Activated CD4-positive, alpha-beta T cell treated with anti-CD3 and anti-CD28 coated beads, Interleukin-2, amount 50 U/mL, for 48 hours (primary cell): ENCODE data around the gene NOM1.
"Not testable (repeated sequence)": the region's sequence is repeated elsewhere in the genome, so short reads cannot be mapped to it uniquely, and the experiment has no call there.

Source experiments
- DNase-seq, 2 experiments: peaks; one replicate each; pipeline ENCODE4 v3.0.0-alpha.2; 2020

NOM1 gene, protein sequence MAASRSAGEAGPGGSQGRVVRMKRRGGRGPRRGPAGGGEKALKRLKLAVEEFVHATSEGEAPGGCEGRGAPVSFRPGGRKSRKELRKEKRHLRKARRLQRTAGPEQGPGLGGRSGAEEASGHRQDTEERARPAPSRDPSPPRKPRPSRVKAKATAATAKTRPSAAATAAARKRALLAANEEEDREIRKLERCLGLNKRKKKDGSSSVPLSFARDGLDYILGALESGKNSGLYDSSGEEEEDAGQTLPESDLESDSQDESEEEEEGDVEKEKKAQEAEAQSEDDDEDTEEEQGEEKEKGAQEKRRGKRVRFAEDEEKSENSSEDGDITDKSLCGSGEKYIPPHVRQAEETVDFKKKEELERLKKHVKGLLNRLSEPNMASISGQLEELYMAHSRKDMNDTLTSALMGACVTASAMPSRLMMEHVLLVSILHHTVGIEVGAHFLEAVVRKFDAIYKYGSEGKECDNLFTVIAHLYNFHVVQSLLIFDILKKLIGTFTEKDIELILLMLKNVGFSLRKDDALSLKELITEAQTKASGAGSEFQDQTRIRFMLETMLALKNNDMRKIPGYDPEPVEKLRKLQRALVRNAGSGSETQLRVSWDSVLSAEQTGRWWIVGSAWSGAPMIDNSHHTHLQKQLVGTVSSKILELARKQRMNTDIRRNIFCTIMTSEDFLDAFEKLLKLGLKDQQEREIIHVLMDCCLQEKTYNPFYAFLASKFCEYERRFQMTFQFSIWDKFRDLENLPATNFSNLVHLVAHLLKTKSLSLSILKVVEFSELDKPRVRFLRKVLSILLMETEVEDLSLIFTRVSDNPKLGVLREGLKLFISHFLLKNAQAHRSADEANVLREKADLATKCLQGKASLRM

GRCh38 chr7:156949541-156950380 is at the start of gene NOM1:
Gene NOM1, plus strand, starts transcription at chr7:156949712. Its CDS starts 26 bp downstream, at chr7:156949738.
- DNase-seq: peak; percentile 93 to 94

GRCh38 chr7:156900093-156900492 is 49.4 kb upstream of the NOM1 start:
- DNase-seq: not testable (repeated sequence)

DNA sequence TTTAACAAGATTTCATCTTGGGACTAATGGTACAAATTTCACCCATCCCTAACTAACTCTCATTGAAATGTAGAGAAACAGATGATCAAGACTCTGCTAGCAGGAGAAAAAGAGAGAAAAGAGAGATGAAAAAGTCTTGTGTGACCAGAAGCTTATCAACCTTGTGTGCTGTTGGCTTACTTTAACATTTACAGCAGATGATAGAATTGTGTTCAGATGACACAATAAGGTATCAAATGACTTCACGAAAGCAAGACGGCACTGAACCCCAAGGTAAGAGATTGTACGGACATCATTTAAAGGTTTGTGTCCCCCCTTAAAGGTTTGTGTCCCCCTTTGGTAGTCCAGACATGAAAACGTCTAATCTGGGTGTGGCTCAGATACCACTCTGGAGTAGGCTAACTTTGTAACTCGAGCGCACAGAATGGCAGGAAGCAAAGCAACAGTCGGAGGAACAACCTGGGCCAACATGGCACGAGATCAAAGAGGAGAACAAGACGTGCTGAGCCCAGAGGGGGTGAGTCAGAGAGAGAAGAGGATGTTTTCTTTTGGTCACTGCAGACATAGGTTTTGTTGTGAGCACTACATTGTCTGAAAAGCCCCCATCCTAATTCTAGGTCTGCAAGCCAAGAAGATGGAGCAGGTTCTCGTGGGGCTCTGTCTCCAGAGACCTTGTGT is 46.1 kb upstream of the NOM1 start:
- no peak for DNase-seq

DNA sequence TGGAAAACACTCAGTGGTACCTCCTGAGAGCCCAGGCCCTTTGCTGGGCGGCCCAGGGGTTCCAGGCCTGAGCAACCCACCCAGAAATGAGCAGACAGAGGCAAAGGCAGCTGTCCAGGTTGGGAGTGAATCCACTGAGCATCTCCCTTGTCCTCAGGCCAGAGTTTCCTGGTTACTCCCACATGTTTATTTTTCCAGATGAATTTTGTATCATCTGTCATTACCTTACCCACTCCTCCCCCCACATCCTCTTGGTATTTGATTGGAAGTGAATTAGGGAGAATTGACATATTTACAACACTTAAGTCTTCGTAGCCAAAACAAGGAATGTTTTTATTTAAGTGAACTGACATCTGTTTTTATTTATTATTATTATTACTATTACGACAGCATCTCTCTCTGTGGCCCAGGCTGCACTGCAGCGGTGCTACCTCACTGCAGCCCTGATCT is 43.3 kb upstream of the NOM1 start:
- no peak for DNase-seq

DNA sequence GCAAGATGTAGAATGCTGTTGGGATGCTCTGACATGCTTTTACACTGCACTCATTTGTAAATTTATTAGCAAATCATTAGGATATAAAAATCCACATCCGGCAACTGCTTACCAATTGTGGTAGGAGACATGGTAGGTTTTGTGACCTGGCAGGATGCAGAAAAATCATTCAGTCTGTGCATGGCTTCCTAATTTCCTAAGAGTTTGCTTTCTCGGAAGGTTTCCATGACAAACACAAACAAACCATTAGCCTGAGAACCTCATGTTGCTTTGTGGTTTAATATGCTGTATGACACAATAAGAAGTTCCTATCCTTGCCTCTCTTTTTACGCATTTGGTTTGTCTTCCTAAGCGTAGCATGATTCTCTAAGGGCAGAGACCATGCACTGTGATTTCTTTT is 41.9 kb upstream of the NOM1 start:
- no peak for DNase-seq

GRCh38 chr7:156909574-156910252 is 39.8 kb upstream of the NOM1 start:
- DNase-seq: not testable (repeated sequence)

- DNase-seq: no peak
Measured at GRCh38 chr7:156918635-156919034, 30.9 kb upstream of the NOM1 start.

DNA sequence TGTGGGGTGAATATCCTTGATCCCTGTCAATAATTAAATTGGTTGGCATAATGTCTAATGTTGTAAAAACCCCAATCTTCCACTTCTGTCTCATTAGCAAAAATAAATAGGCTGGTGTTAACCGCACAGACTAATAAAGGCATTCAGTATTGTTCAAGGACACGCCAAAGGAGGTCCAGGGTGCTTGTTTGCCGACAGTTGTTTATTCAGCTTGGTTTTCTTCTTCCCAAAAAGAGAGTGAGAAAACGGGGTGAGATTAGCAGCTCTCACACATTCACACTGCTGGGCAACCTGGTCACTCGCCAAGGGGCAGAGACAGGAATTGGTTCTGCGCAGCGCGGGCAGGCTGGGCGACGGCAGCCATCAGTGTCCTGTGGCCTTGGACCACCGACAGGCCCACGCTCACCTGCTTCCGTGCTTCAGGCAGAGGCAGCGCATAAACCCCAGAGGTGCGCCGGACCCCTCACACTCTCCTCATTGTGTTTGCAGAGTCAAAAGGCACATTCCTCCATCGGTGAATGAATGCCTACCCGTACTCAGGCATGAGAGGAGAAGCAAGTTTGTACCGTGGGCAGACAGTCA is 30.3 kb upstream of the NOM1 start:
- no peak for DNase-seq

GRCh38 chr7:156920076-156920475 is 29.4 kb upstream of the NOM1 start:
- DNase-seq: no peak

- DNase-seq: not testable (repeated sequence)
Measured at GRCh38 chr7:156920487-156921373, 28.8 kb upstream of the NOM1 start.

GRCh38 chr7:156922304-156922703 is 27.2 kb upstream of the NOM1 start:
- not testable (repeated sequence) for DNase-seq

DNA sequence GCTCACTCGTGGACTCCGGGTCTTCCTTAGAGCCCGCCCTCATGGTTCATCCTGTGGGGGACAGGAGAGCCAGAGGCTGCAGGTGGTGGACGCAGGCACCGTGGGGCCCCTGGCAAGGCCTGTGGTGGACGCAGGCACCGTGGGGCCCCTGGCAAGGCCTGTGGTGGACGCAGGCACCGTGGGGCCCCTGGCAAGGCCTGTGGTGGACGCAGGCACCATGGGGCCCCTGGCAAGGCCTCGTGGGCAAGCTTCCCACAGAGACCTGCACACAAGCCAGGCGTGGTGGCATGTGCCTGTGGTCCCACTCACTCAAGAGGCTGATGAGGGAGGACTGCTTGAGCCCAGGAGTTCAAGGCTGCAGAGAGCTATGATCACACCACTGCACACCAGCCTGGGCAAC is 23.7 kb upstream of the NOM1 start:
- DNase-seq: not testable (repeated sequence)

DNA sequence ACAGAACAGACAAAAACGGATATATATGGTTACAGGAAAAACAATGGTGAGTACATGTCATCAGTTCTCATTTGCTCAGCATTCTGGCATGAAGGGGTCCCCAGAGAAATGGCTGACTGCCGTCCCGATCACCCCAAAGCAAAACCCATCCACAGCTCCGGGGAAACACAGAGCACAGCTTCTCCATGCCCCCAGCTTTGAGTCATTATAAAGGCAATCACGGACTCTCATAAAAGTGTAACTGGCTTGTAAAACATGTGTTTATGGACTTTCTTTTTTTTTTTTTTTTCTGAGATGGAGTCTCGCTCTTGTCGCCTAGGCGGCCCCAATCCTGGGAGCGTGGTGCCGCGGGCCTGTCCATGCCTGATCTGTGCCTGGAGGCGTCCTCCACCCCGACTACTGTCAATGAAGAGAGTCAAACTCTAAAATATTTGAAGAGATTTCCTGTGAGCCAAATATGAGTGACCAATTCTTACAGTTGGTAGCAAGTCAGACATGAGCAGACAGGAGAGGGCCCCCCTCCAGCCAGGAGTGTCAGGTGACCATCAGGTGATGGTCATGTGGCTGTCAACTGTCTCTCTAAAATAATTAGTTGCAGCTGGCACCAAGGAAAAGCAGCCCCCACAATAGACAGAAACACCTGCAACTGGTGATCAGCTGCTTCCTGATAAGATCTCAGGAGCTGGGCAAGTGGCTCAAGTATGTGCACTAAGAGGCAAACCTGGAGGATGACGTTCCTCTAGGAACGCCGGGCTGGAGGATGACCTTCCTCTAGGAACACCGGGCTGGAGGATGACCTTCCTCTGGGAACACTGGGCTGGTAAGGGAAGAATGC is 21.7 kb upstream of the NOM1 start:
- DNase-seq: no peak

GRCh38 chr7:156928406-156928747 is 21.1 kb upstream of the NOM1 start:
- no peak for DNase-seq

- no peak for DNase-seq
Measured at GRCh38 chr7:156929789-156930539, 19.5 kb upstream of the NOM1 start.

DNA sequence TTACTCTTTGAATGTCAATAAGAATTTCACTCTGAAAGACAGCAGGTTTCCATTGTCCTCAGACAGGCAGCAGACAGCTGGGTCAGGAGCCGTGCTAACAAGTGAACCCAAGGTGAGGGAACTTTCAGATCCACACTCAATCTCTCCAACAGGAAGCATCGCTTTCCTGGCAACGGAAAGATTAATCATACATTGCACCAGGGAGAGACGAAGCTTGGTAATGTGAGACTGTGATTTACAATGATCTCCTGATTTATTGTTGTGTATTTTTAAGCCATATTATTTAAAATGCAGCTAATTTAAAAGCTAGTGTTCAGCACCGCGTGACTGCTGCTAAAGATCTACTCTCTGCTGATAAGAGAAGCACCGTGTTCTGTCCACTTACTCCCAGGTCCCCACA is 17.5 kb upstream of the NOM1 start:
- DNase-seq: no peak

GRCh38 chr7:156935250-156935649 is 14.3 kb upstream of the NOM1 start:
- no peak for DNase-seq

GRCh38 chr7:156936766-156937165 is 12.7 kb upstream of the NOM1 start:
- not testable (repeated sequence) for DNase-seq
